ENCODE results near the gene INPP4B.
"Not testable (repeated sequence)": the region's sequence is repeated elsewhere in the genome, so short reads cannot be mapped to it uniquely, and the experiment has no call there.

INPP4B gene

GRCh38 chr4:142081025-142081424, 765.1 kb downstream of the INPP4B start:
- Mint-ChIP-seq H3K36me3 (no peaks in the 10 kb centered on the region), H3K4me1 (no peaks in the 10 kb centered on the region), H3K4me3 (no peak overlapping the region), H3K27me3 (no peaks in the 10 kb centered on the region), H3K9me3 (no peaks in the 10 kb centered on the region), H3K27ac (no peak overlapping the region)
- no peak for DNase-seq
- ATAC-seq (replicated peaks): no peak

GRCh38 chr4:142079959-142080358, 766.1 kb downstream of the INPP4B start:
- DNase-seq (no peak), ATAC-seq (replicated peaks) (no peak)
- Mint-ChIP-seq H3K36me3 (no peaks in the 10 kb centered on the region), H3K4me1 (no peaks in the 10 kb centered on the region), H3K27ac (no peak overlapping the region), H3K4me3 (no peak overlapping the region), H3K27me3 (no peaks in the 10 kb centered on the region), H3K9me3 (no peaks in the 10 kb centered on the region)

- ATAC-seq (replicated peaks) (no peak), DNase-seq (no peak)
- H3K4me3 Mint-ChIP-seq: no peak overlapping the region
- no peaks in the 10 kb centered on the region for H3K4me1 Mint-ChIP-seq
- no peaks in the 10 kb centered on the region for H3K27me3 Mint-ChIP-seq
- no peak overlapping the region for H3K27ac Mint-ChIP-seq
- H3K36me3 Mint-ChIP-seq: no peaks in the 10 kb centered on the region
- H3K9me3 Mint-ChIP-seq: no peaks in the 10 kb centered on the region
Measured at GRCh38 chr4:142077048-142077447, 769.1 kb downstream of the INPP4B start.

GRCh38 chr4:142068304-142068703, 777.8 kb downstream of the INPP4B start:
- not testable (repeated sequence) for H3K36me3 Mint-ChIP-seq; H3K4me3 Mint-ChIP-seq; H3K4me1 Mint-ChIP-seq; H3K27ac Mint-ChIP-seq; DNase-seq; H3K27me3 Mint-ChIP-seq; ATAC-seq (replicated peaks)
- H3K9me3 Mint-ChIP-seq: peaks cover 15 to 16% of the 10 kb centered on the region in 2 donors

- not testable (repeated sequence) for ATAC-seq (replicated peaks); H3K36me3 Mint-ChIP-seq; DNase-seq; H3K27me3 Mint-ChIP-seq; H3K4me3 Mint-ChIP-seq; H3K27ac Mint-ChIP-seq; H3K4me1 Mint-ChIP-seq
- peaks cover 15 to 18% of the 10 kb centered on the region in 2 donors for H3K9me3 Mint-ChIP-seq
Measured at GRCh38 chr4:142066562-142066961, 779.5 kb downstream of the INPP4B start.

GRCh38 chr4:142065086-142065647, 780.9 kb downstream of the INPP4B start:
- Mint-ChIP-seq H3K36me3 (no peaks in the 10 kb centered on the region), H3K9me3 (peaks cover 14 to 15% of the 10 kb centered on the region in 2 donors), H3K4me1 (no peaks in the 10 kb centered on the region), H3K4me3 (no peak overlapping the region), H3K27ac (no peak overlapping the region), H3K27me3 (no peaks in the 10 kb centered on the region)
- no peak for DNase-seq
- no peak for ATAC-seq (replicated peaks)

- no peaks in the 10 kb centered on the region for H3K36me3 Mint-ChIP-seq
- H3K27ac Mint-ChIP-seq: no peak overlapping the region
- H3K4me1 Mint-ChIP-seq: no peaks in the 10 kb centered on the region
- H3K4me3 Mint-ChIP-seq: no peak overlapping the region
- DNase-seq (no peak), ATAC-seq (replicated peaks) (no peak)
- H3K27me3 Mint-ChIP-seq: no peaks in the 10 kb centered on the region
- peaks cover 11 to 13% of the 10 kb centered on the region in 2 donors for H3K9me3 Mint-ChIP-seq
Measured at GRCh38 chr4:142064181-142064580, 781.9 kb downstream of the INPP4B start.

- H3K4me1 Mint-ChIP-seq: no peaks in the 10 kb centered on the region
- H3K27me3 Mint-ChIP-seq: no peaks in the 10 kb centered on the region
- no peak for DNase-seq
- no peaks in the 10 kb centered on the region for H3K9me3 Mint-ChIP-seq
- no peak overlapping the region for H3K4me3 Mint-ChIP-seq
- no peak for ATAC-seq (replicated peaks)
- no peak overlapping the region for H3K27ac Mint-ChIP-seq
- no peaks in the 10 kb centered on the region for H3K36me3 Mint-ChIP-seq
Measured at GRCh38 chr4:142045996-142046395, 800.1 kb downstream of the INPP4B start.

- H3K4me3 Mint-ChIP-seq: no peak overlapping the region
- H3K27ac Mint-ChIP-seq: no peak overlapping the region
- no peaks in the 10 kb centered on the region for H3K9me3 Mint-ChIP-seq
- H3K36me3 Mint-ChIP-seq: no peaks in the 10 kb centered on the region
- DNase-seq (no peak), ATAC-seq (replicated peaks) (no peak)
- no peaks in the 10 kb centered on the region for H3K27me3 Mint-ChIP-seq
- H3K4me1 Mint-ChIP-seq: no peaks in the 10 kb centered on the region
Measured at GRCh38 chr4:142044271-142044670, 801.8 kb downstream of the INPP4B start.

- ATAC-seq (replicated peaks) (no peak), DNase-seq (no peak)
- H3K27ac Mint-ChIP-seq: no peak overlapping the region
- H3K36me3 Mint-ChIP-seq: no peaks in the 10 kb centered on the region
- no peaks in the 10 kb centered on the region for H3K27me3 Mint-ChIP-seq
- no peak overlapping the region for H3K4me3 Mint-ChIP-seq
- no peaks in the 10 kb centered on the region for H3K4me1 Mint-ChIP-seq
- no peaks in the 10 kb centered on the region for H3K9me3 Mint-ChIP-seq
Measured at GRCh38 chr4:142043509-142043908, 802.6 kb downstream of the INPP4B start.

GRCh38 chr4:142041788-142042187, 804.3 kb downstream of the INPP4B start:
- H3K36me3 Mint-ChIP-seq: no peaks in the 10 kb centered on the region
- no peak for DNase-seq
- no peak overlapping the region for H3K4me3 Mint-ChIP-seq
- no peak overlapping the region for H3K27ac Mint-ChIP-seq
- no peak for ATAC-seq (replicated peaks)
- no peaks in the 10 kb centered on the region for H3K27me3 Mint-ChIP-seq
- H3K4me1 Mint-ChIP-seq: no peaks in the 10 kb centered on the region
- no peaks in the 10 kb centered on the region for H3K9me3 Mint-ChIP-seq

- no peaks in the 10 kb centered on the region for H3K9me3 Mint-ChIP-seq
- no peak overlapping the region for H3K27ac Mint-ChIP-seq
- no peak for ATAC-seq (replicated peaks)
Measured at GRCh38 chr4:142040043-142040442, 806.1 kb downstream of the INPP4B start.

GRCh38 chr4:142036795-142037583, 809.1 kb downstream of the INPP4B start:
- ATAC-seq (replicated peaks) (no peak), DNase-seq (no peak)
- Mint-ChIP-seq H3K4me3 (no peak overlapping the region), H3K27ac (no peak overlapping the region), H3K36me3 (no peaks in the 10 kb centered on the region), H3K27me3 (no peaks in the 10 kb centered on the region), H3K4me1 (no peaks in the 10 kb centered on the region), H3K9me3 (no peaks in the 10 kb centered on the region)

More at GRCh38 chr4:142040043-142040442, 806.1 kb downstream of the INPP4B start:
- Mint-ChIP-seq H3K27me3 (no peaks in the 10 kb centered on the region), H3K4me3 (no peak overlapping the region), H3K4me1 (no peaks in the 10 kb centered on the region), H3K36me3 (no peaks in the 10 kb centered on the region)
- DNase-seq: no peak

GRCh38 chr4:142035566-142035965, 810.5 kb downstream of the INPP4B start:
- DNase-seq (no peak), ATAC-seq (replicated peaks) (no peak)
- no peaks in the 10 kb centered on the region for H3K27me3 Mint-ChIP-seq
- H3K4me3 Mint-ChIP-seq: no peak overlapping the region
- no peaks in the 10 kb centered on the region for H3K36me3 Mint-ChIP-seq
- H3K4me1 Mint-ChIP-seq: no peaks in the 10 kb centered on the region
- no peaks in the 10 kb centered on the region for H3K9me3 Mint-ChIP-seq
- H3K27ac Mint-ChIP-seq: no peak overlapping the region

- no peak overlapping the region for H3K27ac Mint-ChIP-seq
- no peak for ATAC-seq (replicated peaks)
Measured at GRCh38 chr4:142034101-142034500, 812.0 kb downstream of the INPP4B start.

More at GRCh38 chr4:142034101-142034500, 812.0 kb downstream of the INPP4B start:
- DNase-seq: no peak
- Mint-ChIP-seq H3K9me3 (no peaks in the 10 kb centered on the region), H3K4me3 (no peak overlapping the region), H3K4me1 (no peaks in the 10 kb centered on the region), H3K36me3 (no peaks in the 10 kb centered on the region), H3K27me3 (no peaks in the 10 kb centered on the region)
